ENCODE measurements around the gene RPL32. TPM values are rescaled to one million over a fixed set of nuclear protein-coding genes. Genes with fewer than 3 reads are reported as not detected.
"Not testable (repeated sequence)": the region's sequence is repeated elsewhere in the genome, so short reads cannot be mapped to it uniquely, and the experiment has no call there.

RPL32 gene
- total RNA-seq, 1 experiment from 2014 or later = 1,853 TPM

DNA sequence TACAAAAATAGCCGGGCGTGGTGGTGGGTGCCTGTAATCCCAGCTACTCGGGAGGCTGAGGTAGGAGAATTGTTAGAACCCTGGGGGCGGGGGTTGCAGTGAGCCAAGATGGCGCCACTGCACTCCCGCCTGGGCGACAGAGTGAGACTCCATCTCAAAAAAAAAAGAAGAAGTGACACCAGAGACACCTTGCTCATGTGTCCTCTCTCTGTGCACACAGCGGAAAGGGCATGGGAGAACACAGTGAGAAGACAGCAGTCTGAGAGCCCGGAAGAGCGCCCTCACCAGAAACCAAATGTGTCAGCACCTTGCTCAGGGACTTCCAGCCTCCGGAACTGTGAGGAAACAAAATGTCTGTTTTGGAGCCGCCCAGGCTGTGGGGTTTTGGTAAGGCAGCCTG is 40.5 kb upstream of the RPL32 start:
- DNase-seq (ENCODE audit: low read depth, low spot score); H3K79me2 ChIP-seq (ENCODE audit: insufficient read depth, low read length); H3K9me3 ChIP-seq (ENCODE audit: control insufficient read depth in 1 of 2, insufficient read depth in 1 of 2, low read depth in 1 of 2, low read length in 2 of 2); H3K4me1 ChIP-seq (ENCODE audit: control insufficient read depth in 1 of 2, insufficient read depth in 2 of 2, low read length in 2 of 2); BruUV-seq (replicated peaks); H2AFZ ChIP-seq (ENCODE audit: low read depth, low read length, poor library complexity, severe bottlenecking); CTCF ChIA-PET; H3K27ac ChIP-seq (ENCODE audit: low read depth, low read length); H3K4me2 ChIP-seq (ENCODE audit: low read length); H4K20me1 ChIP-seq (ENCODE audit: insufficient read depth); H3K4me3 ChIP-seq (replicated peaks in 1 of 2; ENCODE audit: low read depth in 1 of 2, low read length in 2 of 2); ATAC-seq; POLR2A ChIA-PET; H3K27me3 ChIP-seq (ENCODE audit: insufficient read depth, low read length); RAD21 ChIA-PET (ENCODE audit: low non-redundant PET in 1 of 2, low total read pairs in 2 of 2, uncharacterized antibody in 2 of 2, unreplicated experiment in 2 of 2); H3K9me2 ChIP-seq (ENCODE audit: insufficient read depth); H3K9ac ChIP-seq (ENCODE audit: low read length); intact Hi-C loops (cut with micrococcal nuclease); H3K36me3 ChIP-seq (ENCODE audit: control insufficient read depth in 1 of 2, insufficient read depth in 2 of 2, low read length in 2 of 2): not testable (repeated sequence)

DNA sequence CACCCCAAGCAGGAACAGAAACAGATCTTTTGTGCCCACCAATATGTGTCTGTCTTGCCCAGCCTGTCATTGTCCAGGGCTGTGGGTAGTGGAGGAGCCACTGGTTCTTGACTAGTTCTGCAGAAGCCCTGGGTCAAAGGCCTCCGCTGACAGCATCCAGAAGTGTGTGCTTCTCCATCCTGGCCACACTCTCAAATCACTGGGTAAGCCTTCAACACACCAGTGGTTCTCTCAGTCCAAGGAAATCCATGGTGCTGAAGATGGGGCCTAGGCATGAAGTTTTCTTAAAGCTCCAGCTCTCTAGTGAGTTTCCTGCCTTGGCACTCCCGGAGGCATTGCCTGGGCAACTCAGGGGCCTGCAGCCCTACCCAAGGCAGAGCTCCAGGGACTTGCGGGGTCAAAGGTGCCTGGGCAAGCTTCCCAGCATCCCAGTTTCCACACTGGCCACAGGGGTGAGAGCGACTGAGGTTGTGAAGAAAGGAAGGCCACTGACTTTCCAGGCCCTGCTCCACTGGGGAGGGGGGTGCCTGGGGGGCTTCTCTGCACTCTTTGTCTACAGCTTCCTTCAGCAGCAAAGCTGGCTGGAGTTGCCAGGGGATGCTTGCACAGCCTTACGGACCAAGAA is 37.9 kb upstream of the RPL32 start:
- H3K79me2 ChIP-seq (ENCODE audit: insufficient read depth, low read length) = no peaks in the 10 kb centered on the region
- no peak overlapping the region for H3K4me2 ChIP-seq (ENCODE audit: low read length)
- DNase-seq (ENCODE audit: low read depth, low spot score) (no peak), ATAC-seq (no peak)
- no TSS peak for BruUV-seq (replicated peaks)
- no peaks in the 10 kb centered on the region for H3K9me3 ChIP-seq (ENCODE audit: control insufficient read depth in 1 of 2, insufficient read depth in 1 of 2, low read depth in 1 of 2, low read length in 2 of 2)
- no peak overlapping the region for H2AFZ ChIP-seq (ENCODE audit: low read depth, low read length, poor library complexity, severe bottlenecking)
- intact Hi-C loops (cut with micrococcal nuclease) = no loop called here
- H3K27ac ChIP-seq (ENCODE audit: low read depth, low read length) = no peak overlapping the region
- ChIA-PET RAD21 (ENCODE audit: low non-redundant PET in 1 of 2, low total read pairs in 2 of 2, uncharacterized antibody in 2 of 2, unreplicated experiment in 2 of 2) (no interaction called here), CTCF (interaction anchor here (1.3 kb wide), 1 partner anchor 38 kb away, joined by 3 read pairs; the partner anchor contains the start of gene RPL32), POLR2A (no interaction called here)
- H3K36me3 ChIP-seq (ENCODE audit: control insufficient read depth in 1 of 2, insufficient read depth in 2 of 2, low read length in 2 of 2) = no peaks in the 10 kb centered on the region
- no peak overlapping the region for H3K9ac ChIP-seq (ENCODE audit: low read length)
- no peaks in the 10 kb centered on the region for H3K4me1 ChIP-seq (ENCODE audit: control insufficient read depth in 1 of 2, insufficient read depth in 2 of 2, low read length in 2 of 2)
- no peaks in the 10 kb centered on the region for H4K20me1 ChIP-seq (ENCODE audit: insufficient read depth)
- H3K27me3 ChIP-seq (ENCODE audit: insufficient read depth, low read length) = no peaks in the 10 kb centered on the region
- no peak overlapping the region for H3K4me3 ChIP-seq (replicated peaks in 1 of 2; ENCODE audit: low read depth in 1 of 2, low read length in 2 of 2)
- H3K9me2 ChIP-seq (ENCODE audit: insufficient read depth) = no peaks in the 10 kb centered on the region
- no peak for TF ChIP-seq ZNF274 (IDR thresholded peaks at IDR 0.05; ENCODE audit: low read depth, low read length)
- no peak for TF ChIP-seq RAD21 (IDR thresholded peaks at IDR 0.05; ENCODE audit: low read depth)
- no peak for TF ChIP-seq JUND (IDR thresholded peaks at IDR 0.05)
- no peak for TF ChIP-seq TCF7L2 (IDR thresholded peaks at IDR 0.05; ENCODE audit: borderline replicate concordance, extremely low read depth, insufficient read depth, insufficient read length)
- TF ChIP-seq, protein P1, sequence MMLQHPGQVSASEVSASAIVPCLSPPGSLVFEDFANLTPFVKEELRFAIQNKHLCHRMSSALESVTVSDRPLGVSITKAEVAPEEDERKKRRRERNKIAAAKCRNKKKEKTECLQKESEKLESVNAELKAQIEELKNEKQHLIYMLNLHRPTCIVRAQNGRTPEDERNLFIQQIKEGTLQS (IDR thresholded peaks at IDR 0.05) = no peak
- no peak for TF ChIP-seq SRF (IDR thresholded peaks at IDR 0.05; ENCODE audit: low read depth)
- TF ChIP-seq SIN3A (IDR thresholded peaks at IDR 0.05; ENCODE audit: low read depth) = no peak
- no peak for TF ChIP-seq ZFX (IDR thresholded peaks at IDR 0.05)
- TF ChIP-seq, protein P2, sequence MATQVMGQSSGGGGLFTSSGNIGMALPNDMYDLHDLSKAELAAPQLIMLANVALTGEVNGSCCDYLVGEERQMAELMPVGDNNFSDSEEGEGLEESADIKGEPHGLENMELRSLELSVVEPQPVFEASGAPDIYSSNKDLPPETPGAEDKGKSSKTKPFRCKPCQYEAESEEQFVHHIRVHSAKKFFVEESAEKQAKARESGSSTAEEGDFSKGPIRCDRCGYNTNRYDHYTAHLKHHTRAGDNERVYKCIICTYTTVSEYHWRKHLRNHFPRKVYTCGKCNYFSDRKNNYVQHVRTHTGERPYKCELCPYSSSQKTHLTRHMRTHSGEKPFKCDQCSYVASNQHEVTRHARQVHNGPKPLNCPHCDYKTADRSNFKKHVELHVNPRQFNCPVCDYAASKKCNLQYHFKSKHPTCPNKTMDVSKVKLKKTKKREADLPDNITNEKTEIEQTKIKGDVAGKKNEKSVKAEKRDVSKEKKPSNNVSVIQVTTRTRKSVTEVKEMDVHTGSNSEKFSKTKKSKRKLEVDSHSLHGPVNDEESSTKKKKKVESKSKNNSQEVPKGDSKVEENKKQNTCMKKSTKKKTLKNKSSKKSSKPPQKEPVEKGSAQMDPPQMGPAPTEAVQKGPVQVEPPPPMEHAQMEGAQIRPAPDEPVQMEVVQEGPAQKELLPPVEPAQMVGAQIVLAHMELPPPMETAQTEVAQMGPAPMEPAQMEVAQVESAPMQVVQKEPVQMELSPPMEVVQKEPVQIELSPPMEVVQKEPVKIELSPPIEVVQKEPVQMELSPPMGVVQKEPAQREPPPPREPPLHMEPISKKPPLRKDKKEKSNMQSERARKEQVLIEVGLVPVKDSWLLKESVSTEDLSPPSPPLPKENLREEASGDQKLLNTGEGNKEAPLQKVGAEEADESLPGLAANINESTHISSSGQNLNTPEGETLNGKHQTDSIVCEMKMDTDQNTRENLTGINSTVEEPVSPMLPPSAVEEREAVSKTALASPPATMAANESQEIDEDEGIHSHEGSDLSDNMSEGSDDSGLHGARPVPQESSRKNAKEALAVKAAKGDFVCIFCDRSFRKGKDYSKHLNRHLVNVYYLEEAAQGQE (IDR thresholded peaks at IDR 0.05; ENCODE audit: low read depth) = no peak
- no peak for TF ChIP-seq YY1 (IDR thresholded peaks at IDR 0.05; ENCODE audit: extremely low read depth, insufficient replicate concordance, low read depth, low read length)
- TF ChIP-seq ELF1 (IDR thresholded peaks at IDR 0.05; ENCODE audit: borderline replicate concordance, low read depth) = no peak
- TF ChIP-seq EZH2 (IDR thresholded peaks at IDR 0.05) = no peak
- no peak for TF ChIP-seq EZH2phosphoT487 (IDR thresholded peaks at IDR 0.05; ENCODE audit: borderline replicate concordance)
- TF ChIP-seq, protein P3, sequence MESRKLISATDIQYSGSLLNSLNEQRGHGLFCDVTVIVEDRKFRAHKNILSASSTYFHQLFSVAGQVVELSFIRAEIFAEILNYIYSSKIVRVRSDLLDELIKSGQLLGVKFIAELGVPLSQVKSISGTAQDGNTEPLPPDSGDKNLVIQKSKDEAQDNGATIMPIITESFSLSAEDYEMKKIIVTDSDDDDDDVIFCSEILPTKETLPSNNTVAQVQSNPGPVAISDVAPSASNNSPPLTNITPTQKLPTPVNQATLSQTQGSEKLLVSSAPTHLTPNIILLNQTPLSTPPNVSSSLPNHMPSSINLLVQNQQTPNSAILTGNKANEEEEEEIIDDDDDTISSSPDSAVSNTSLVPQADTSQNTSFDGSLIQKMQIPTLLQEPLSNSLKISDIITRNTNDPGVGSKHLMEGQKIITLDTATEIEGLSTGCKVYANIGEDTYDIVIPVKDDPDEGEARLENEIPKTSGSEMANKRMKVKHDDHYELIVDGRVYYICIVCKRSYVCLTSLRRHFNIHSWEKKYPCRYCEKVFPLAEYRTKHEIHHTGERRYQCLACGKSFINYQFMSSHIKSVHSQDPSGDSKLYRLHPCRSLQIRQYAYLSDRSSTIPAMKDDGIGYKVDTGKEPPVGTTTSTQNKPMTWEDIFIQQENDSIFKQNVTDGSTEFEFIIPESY (IDR thresholded peaks at IDR 0.05; ENCODE audit: extremely low read depth, insufficient replicate concordance, low read length) = no peak
- no peak for TF ChIP-seq FOSL1 (IDR thresholded peaks at IDR 0.05; ENCODE audit: low read depth)
- no peak for TF ChIP-seq EGR1 (IDR thresholded peaks at IDR 0.05; ENCODE audit: low read depth)
